Measurements from ENCODE around the gene MRPS23. TPM values are rescaled to one million over a fixed set of nuclear protein-coding genes. Genes with fewer than 3 reads are reported as not detected.
"Not testable (repeated sequence)": the region's sequence is repeated elsewhere in the genome, so short reads cannot be mapped to it uniquely, and the experiment has no call there.

Gene MRPS23
- total RNA-seq, 1 donor = 19.9 TPM

- Histone ChIP-seq H3K79me2 (ENCODE audit: insufficient read depth, low read length) (peaks cover 33% of the 10 kb centered on the region), H3K4me3 (ENCODE audit: insufficient read depth, low read length) (peak overlapping the region; percentile 96), H3K27me3 (ENCODE audit: insufficient read depth, low read length) (no peaks in the 10 kb centered on the region), H3K4me2 (ENCODE audit: insufficient read depth, low read length) (peak overlapping the region; percentile 95), H3K4me1 (ENCODE audit: insufficient read depth, low read length) (peaks cover 20% of the 10 kb centered on the region), H3K9me3 (ENCODE audit: low read depth, low read length) (no peaks in the 10 kb centered on the region), H2AFZ (ENCODE audit: low read length) (peak overlapping the region; percentile 94), H3K36me3 (ENCODE audit: insufficient read depth, low read length) (peaks cover 20% of the 10 kb centered on the region), H3K27ac (ENCODE audit: low read depth, low read length) (peak overlapping the region; percentile 82), H4K20me1 (ENCODE audit: insufficient read depth, low read length) (peaks cover 2% of the 10 kb centered on the region)
- TF ChIP-seq, protein P1, sequence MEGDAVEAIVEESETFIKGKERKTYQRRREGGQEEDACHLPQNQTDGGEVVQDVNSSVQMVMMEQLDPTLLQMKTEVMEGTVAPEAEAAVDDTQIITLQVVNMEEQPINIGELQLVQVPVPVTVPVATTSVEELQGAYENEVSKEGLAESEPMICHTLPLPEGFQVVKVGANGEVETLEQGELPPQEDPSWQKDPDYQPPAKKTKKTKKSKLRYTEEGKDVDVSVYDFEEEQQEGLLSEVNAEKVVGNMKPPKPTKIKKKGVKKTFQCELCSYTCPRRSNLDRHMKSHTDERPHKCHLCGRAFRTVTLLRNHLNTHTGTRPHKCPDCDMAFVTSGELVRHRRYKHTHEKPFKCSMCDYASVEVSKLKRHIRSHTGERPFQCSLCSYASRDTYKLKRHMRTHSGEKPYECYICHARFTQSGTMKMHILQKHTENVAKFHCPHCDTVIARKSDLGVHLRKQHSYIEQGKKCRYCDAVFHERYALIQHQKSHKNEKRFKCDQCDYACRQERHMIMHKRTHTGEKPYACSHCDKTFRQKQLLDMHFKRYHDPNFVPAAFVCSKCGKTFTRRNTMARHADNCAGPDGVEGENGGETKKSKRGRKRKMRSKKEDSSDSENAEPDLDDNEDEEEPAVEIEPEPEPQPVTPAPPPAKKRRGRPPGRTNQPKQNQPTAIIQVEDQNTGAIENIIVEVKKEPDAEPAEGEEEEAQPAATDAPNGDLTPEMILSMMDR (IDR thresholded peaks at IDR 0.05; ENCODE audit: extremely low read depth, low read depth, low read length) = no peak
- DNase-seq (ENCODE audit: insufficient read length, low spot score, missing footprints) = peak; percentile 22
These were observed 526 bp downstream of the MRPS23 start for GRCh38 chr17:57849163-57849873.

DNA sequence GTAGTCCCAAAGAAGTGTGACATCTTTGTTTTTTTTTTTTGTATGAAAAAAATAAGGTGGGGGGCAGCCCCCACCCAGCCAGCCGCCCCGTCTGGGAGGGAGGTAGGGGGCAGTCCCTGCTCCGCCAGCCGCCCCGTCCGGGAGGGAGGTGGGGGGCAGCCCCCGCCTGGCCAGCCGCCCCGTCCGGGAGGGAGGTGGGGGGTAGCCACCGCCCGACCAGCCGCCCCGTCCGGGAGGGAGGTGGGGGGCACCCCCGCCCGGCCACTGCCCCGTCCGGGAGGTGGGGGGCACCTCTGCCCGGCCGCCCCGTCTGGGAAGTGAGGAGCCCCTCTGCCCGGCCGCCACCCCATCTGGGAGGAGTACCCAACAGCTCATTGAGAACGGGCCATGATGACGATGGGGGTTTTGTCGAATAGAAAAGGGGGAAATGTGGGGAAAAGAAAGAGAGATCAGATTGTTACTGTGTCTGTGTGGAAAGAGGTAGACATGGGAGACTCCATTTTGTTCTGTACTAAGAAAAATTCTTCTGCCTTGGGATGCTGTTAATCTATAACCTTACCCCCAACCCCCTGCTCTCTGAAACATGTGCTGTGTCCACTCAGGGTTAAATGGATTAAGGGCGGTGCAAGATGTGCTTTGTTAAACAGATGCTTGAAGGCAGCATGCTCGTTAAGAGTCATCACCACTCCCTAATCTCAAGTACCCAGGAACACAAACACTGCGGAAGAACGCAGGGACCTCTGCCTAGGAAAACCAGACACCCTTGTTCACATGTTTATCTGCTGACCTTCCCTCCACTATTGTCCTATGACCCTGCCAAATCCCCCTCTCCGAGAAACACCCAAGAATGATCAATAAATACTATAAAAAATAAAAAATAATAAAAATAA, 3.5 kb downstream of the MRPS23 start:
- DNase-seq (ENCODE audit: insufficient read length, low spot score, missing footprints); H3K27ac ChIP-seq (ENCODE audit: low read depth, low read length); H3K4me2 ChIP-seq (ENCODE audit: insufficient read depth, low read length); H3K27me3 ChIP-seq (ENCODE audit: insufficient read depth, low read length); H3K9me3 ChIP-seq (ENCODE audit: low read depth, low read length); H2AFZ ChIP-seq (ENCODE audit: low read length); H4K20me1 ChIP-seq (ENCODE audit: insufficient read depth, low read length); H3K4me3 ChIP-seq (ENCODE audit: insufficient read depth, low read length): not testable (repeated sequence)
- H3K4me1 ChIP-seq (ENCODE audit: insufficient read depth, low read length) = peaks cover 15% of the 10 kb centered on the region
- peaks cover 46% of the 10 kb centered on the region for H3K79me2 ChIP-seq (ENCODE audit: insufficient read depth, low read length)
- peaks cover 27% of the 10 kb centered on the region for H3K36me3 ChIP-seq (ENCODE audit: insufficient read depth, low read length)

GRCh38 chr17:57842280-57842679, 7.6 kb downstream of the MRPS23 start:
- no peaks in the 10 kb centered on the region for H3K9me3 ChIP-seq (ENCODE audit: low read depth, low read length)
- no peaks in the 10 kb centered on the region for H3K27me3 ChIP-seq (ENCODE audit: insufficient read depth, low read length)
- no peak overlapping the region for H2AFZ ChIP-seq (ENCODE audit: low read length)
- peaks cover 25% of the 10 kb centered on the region for H3K79me2 ChIP-seq (ENCODE audit: insufficient read depth, low read length)
- H4K20me1 ChIP-seq (ENCODE audit: insufficient read depth, low read length) = peaks cover 2% of the 10 kb centered on the region
- H3K27ac ChIP-seq (ENCODE audit: low read depth, low read length) = no peak overlapping the region
- TF ChIP-seq, protein P1 (IDR thresholded peaks at IDR 0.05; ENCODE audit: extremely low read depth, low read depth, low read length) = no peak
- no peak overlapping the region for H3K4me3 ChIP-seq (ENCODE audit: insufficient read depth, low read length)
- H3K4me1 ChIP-seq (ENCODE audit: insufficient read depth, low read length) = no peaks in the 10 kb centered on the region
- H3K36me3 ChIP-seq (ENCODE audit: insufficient read depth, low read length) = peaks cover 42% of the 10 kb centered on the region
- no peak overlapping the region for H3K4me2 ChIP-seq (ENCODE audit: insufficient read depth, low read length)
- DNase-seq (ENCODE audit: insufficient read length, low spot score, missing footprints) = no peak

- peaks cover 32% of the 10 kb centered on the region for H3K36me3 ChIP-seq (ENCODE audit: insufficient read depth, low read length)
- DNase-seq (ENCODE audit: insufficient read length, low spot score, missing footprints) = no peak
- H3K4me2 ChIP-seq (ENCODE audit: insufficient read depth, low read length) = no peak overlapping the region
- H3K79me2 ChIP-seq (ENCODE audit: insufficient read depth, low read length) = peaks cover 15% of the 10 kb centered on the region
- H3K4me1 ChIP-seq (ENCODE audit: insufficient read depth, low read length) = no peaks in the 10 kb centered on the region
- no peak overlapping the region for H3K4me3 ChIP-seq (ENCODE audit: insufficient read depth, low read length)
- H3K27ac ChIP-seq (ENCODE audit: low read depth, low read length) = no peak overlapping the region
- H4K20me1 ChIP-seq (ENCODE audit: insufficient read depth, low read length) = no peaks in the 10 kb centered on the region
- H3K9me3 ChIP-seq (ENCODE audit: low read depth, low read length) = no peaks in the 10 kb centered on the region
- no peaks in the 10 kb centered on the region for H3K27me3 ChIP-seq (ENCODE audit: insufficient read depth, low read length)
- TF ChIP-seq, protein P1 (IDR thresholded peaks at IDR 0.05; ENCODE audit: extremely low read depth, low read depth, low read length) = no peak
- H2AFZ ChIP-seq (ENCODE audit: low read length) = no peak overlapping the region
These were observed 10.3 kb downstream of the MRPS23 start for GRCh38 chr17:57839571-57839923.
